HG02840 (cell line): Measurements from ENCODE around the gene IGSF22.

Experiments used
- ATAC-seq: cut with Tn5 transposase; IDR thresholded peaks from one replicate; pipeline ENCODE4 v1.9.1; 2021; ENCODE audit warnings: mild to moderate bottlenecking, moderate library complexity, moderate number of reproducible peaks; ENCODE audit not compliant: unreplicated experiment, low FRiP score

Gene IGSF22

DNA sequence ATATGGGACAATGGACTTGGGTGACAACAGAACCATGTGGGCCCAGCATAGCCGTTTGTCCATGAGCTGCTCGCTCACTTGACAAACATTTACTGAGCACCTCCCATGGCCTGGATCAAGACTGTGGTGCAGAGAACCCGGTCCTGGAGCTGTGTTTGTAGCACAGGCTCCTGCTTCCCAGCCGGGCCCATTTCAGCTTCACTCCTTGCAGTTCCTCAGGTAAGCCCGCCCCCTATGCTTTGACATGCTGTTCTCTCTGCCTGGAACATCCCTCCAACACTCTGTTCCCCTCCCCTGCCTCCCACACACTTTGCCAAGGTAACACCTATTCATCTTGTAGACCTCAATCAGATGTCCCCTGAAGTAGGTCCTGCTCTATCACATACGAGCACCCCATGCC is 19.3 kb upstream of the IGSF22 start:
- ATAC-seq: no peak

DNA sequence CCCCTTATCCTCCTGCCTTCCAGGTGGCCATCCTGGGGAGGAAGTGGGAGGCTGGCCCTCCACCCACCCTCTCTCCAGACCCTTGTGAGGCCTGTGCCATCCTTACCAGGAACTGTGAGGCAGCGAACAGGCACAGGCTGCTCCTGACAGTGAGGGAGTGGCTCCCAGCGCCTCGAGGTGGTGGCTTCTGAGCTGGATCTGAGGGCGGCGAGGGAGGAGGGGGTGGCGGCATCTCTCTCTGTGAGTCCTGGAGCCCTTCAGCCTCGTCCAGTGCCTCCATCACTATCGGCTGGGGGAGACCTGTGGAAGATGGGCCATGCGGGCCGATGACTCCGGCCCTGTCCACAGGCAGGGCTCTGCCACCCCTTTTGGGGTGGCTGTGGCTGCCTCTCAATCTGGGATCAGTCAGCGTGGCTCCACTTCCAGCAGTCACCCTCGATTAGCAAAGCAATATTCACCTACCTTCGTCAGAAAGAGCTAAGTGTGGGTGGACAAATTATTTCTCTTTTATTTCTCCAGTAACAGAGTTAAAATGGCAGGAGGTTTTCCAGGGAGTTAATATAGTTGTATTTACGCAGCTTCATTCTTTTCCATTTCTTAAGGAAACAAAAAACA is 18.0 kb upstream of the IGSF22 start:
- no peak for ATAC-seq

DNA sequence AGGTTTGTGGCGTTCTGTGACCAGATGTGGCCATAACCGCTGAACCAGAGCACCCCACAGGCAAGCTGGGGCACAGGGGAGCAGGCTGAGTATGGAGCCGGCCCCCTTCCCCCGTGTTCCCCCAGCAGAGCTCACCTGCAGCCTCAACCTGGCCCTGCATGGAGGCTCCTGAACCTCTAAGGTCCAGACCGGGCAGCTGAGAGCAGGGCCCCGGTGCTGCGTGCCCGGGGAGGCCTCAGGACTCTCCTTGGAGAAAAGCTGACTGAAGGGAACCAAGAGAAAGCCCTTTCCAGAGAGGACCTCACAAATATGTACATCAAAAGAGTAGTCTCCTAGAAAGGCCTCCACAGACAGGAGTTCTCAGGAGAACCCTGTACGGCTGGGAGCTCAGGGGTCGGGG is 17.4 kb upstream of the IGSF22 start:
- ATAC-seq: no peak

DNA sequence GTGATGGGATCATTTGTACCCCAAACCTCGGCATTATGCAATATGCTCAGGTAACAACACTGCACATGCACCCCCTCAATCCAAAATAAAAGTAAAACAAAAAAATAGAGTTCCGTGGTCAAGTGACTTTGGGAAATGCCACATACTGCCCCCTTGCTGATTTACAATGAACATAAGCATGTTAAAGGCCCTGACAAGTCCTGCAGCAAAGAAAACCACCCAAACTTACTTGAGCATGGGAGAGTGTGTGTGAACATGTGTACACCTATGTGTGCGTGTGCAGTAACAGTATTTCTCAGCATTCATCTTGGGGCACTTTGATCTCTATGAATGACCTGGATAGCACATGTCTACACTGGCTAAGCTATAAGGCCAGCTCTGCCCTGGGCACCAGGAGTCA is 15.8 kb upstream of the IGSF22 start:
- no peak for ATAC-seq

DNA sequence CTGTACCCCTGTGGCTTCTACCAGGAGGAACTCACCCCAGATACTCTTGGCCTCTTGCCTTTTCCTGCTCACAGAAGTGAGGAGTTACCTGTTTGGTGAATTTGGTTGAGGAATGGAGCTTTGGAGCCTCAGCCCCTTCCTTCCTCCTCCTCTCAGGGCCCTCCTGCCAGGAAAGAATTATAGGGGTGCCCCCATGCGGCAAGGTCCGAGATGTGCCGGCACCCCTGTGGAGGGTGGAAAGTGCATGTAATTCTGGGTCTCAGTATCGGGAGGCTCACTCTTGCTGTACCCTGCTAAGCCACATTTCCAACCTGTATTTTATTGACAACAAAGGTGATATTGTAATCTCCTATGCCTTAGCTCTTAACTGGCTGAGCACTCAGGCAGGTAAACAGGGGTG is 13.7 kb upstream of the IGSF22 start:
- ATAC-seq: no peak

DNA sequence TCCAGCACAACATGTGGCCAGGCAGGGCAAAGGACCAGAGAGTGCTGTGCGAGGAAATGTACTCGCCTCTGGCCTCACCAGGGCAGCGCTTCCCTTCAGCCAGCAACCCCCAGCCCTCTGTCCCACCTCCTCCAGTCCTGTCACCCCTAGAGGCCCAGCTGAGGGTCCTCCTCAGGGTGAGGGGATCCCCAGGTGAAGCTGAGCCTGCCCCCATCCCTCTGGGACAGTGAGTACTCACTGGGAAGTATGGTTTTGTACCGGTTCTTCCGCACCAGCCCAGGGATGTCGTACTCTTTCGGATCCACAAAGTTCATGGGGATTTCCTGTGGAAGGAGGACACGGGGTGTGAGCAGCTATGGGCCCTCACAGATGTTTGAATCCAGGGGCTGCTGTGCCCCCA is 11.7 kb upstream of the IGSF22 start:
- ATAC-seq: no peak

DNA sequence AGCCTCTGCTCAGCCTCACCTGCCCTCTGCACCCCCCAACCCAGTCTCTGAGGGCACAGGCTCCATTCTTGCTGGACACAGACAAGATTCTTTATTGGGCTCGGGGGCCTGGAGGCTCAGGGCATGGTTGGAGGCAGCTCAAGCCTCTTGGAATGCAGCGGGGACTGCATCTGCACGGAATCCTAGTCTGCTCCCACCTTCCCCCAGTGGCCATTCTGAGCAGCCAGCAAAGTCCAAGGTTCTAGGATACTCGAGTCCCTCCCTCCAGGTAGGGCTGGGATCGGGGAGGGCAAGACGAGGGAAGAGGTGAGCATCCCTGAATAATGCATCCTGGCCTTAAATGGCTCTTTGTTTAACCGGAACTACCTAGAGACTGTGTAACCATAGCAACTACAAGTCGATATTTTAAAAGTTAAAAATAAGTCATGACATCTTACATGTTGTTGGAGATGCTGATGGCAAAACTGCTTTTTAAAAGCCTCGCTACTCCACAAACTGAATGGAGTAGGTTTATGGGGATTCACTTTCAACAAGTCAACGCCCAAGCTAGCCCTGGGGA is 10.7 kb upstream of the IGSF22 start:
- no peak for ATAC-seq

DNA sequence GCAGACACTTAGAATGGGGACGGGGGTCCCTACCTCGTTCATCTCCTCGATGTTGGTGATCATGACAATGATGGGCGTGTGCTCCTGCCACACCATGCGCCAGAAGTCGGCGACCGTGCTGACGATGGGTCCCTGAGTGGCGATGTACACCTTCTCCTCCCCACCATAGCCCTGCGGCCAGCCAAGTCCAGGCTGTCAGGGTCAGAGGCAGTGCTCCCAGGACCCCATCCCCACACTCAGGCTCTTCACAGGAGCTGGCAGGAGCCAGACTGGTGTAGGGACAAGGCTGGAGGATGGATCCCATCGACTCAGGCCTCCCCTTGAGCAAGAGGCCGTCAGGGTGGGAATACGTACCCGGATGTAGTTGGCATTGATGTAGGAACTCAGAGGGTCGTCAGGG is 7.2 kb upstream of the IGSF22 start:
- ATAC-seq: no peak

DNA sequence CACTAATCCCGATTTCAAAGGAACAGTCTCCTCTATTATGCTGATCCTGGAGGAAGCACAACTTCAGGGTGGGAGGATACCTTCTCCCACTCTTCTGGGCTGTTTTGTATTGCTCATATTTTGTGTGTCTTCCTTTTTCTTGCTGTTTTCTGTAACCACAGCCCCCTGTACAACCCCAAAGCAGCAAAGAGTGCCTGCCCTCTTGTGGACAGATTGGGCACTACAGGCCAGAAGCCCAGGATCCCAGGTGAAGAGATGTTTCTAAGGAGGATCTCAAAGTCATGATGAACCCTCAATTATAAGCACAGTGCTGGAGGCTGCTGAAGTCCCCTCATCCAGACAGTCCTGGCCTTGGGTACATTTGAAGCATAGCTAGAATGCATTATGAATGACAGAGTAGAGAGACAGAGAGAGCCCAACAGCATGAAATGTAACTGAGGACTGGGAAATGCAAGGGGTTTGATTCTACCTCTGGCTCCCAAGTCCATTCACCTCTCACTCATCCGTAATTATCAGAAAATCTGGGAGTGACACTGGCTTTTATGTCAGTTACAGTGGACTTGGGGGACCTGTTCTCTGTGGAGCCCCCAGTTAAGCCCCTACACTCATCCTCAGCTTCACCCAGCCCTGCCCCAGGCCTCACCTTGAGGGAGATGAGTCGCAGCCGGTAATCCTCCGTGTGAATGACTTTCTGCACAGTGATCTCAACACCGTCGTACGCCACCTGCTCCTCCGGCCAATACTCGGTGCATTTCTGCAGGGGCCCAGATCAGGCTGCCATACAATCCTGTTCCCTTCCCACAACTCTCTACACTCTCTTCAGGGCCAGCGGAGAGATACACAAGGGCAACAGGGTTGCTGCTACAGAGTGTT is 6.2 kb upstream of the IGSF22 start:
- ATAC-seq: no peak

DNA sequence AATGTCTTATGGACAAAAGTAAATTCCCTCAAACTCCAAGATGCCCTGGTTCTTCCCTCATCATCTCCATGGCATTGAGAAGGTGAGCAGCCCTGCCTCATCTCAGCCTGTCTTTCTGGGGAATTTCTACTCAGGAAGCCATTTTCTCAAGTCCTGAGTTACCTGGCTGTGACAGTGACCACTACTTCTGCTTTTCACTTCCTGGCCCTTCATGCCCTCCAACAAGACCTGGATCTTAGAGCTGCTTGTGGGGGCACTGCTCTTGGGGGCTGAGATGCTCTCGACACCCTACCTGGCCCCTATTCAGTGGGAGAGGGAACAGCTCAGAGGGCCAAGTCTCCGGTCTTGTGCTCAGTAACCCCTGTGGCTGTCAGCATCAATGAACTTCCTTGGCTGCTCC is 5.5 kb upstream of the IGSF22 start:
- no peak for ATAC-seq

DNA sequence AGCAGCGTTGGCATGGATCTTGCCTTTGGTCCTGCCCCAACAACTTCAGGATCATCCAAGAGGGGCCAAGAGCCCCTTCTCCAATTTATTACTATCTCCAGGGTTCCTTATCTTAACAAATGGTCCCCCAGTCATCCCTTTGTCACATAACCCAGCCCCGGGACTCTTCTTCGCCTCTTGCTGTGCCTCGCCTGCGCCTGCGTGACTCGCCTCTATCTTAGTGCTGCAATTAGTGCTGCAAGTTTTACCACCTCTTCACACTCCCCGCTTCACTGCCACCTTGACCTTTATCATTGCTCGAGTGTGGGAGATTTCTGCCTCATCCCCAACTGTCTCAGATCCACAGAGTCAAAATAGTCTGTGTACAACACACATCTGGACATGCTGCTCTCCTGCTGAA is 4.0 kb upstream of the IGSF22 start:
- no peak for ATAC-seq

DNA sequence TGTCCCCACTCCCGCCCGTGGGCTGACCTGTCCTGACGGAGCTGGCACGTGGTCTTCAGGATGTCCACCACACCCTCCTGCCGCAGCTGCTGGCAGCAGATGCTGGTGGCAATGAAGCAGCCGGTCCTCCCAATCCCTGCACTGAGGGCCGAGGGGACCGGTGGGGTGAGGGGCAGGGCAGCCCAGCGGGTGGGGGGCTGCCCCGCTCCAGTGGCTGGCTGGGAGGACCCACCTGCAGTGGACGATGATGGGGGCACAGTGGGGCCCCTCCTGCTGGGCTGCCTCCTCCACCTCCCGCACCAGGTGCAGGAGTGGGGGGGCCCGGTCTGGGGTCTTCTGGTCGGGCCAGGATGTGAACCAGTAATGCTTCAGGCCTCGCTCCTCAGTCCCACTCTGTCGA is 3.4 kb upstream of the IGSF22 start:
- ATAC-seq: no peak

DNA sequence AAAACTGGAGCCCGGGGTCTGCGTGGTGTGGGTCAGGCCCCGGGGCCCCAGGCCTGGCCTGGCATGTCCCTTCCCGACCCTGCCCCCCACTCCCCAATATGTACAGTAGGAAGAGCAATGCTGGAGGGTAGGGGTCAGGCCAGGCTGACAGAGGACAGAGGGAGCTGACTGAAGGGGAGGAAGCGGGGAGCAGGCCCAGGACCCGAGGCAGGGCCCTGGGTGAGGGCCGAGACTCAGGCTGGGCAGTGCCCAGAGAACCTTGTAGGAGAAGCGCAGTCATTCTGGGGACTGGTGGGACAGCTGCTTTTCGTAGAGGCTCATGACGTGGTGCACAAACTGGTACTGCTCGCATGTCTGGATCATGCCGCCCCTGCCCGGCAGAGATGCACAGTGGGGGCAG is 2.7 kb upstream of the IGSF22 start:
- ATAC-seq: no peak

DNA sequence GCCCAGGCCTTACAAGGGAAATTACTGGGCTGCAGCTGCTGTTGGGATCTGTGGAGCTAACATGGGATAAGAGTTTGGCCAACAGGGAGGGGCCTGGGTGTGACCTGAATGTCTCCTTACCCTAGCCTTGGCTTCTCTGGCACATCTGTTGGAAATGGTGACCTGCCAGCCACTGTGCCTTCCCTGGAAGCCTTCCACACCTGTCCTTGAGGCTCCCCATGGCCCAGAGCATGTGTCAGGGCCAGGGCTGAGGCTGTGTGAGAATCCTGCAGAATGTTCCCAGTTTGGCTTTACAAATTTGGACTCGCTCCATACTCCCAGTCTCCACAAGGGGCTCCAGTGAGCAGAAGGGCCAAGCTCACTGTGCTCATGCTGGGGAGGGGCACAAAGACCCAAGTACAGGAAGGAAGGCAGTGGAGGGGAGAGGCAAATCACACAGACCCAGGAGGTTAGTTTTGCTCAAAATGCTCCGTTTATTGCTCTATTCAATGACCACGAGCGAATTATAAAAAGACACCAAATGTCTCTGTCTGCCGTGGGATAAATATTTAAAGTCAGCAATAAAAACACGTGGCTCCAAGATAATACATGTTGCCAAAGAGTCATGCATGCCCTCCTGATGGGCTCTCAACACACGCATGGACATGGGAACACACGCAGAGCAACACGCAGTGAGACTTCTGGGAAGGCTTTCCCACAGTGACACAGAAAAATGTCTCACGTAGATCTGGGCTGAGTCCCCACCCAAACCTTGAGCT is 1.7 kb upstream of the IGSF22 start:
- ATAC-seq: no peak

DNA sequence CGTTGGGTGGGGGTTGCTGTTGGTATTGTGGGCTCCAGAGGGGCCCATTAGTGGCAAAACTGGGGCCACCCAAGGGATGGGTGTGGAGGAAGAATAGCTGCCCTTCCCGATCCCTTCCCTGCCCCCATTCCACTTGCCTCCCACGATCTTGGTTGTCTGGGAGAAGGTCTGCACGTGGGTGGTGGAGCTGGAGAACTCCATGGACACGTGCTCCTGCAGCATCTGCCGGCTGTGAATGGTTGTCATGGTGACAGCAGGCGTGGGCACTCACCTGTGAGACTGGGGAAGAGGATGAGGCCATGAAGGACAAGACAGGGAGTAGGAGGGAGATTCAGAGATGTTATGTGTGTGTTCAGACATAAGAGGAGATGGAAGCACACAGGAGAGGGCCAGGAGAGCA is 2.0 kb downstream of the IGSF22 start:
- ATAC-seq: no peak

DNA sequence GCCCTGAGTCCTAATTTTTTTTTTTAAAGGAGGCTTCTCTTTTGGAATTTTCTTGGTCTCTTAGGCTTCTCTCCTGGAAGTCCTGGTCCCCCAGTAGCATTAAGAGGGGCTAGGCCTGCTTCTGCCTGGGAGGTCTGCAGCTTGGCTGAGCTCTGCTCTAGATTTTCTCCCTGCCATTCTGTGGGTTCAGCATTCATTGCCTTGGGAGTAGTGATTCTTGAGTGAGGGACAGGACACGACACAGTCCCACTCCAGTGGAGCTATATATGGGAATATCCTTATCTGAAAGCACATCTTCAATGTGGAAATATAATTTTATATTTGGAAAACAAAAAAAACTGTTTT is 3.7 kb downstream of the IGSF22 start:
- no peak for ATAC-seq

DNA sequence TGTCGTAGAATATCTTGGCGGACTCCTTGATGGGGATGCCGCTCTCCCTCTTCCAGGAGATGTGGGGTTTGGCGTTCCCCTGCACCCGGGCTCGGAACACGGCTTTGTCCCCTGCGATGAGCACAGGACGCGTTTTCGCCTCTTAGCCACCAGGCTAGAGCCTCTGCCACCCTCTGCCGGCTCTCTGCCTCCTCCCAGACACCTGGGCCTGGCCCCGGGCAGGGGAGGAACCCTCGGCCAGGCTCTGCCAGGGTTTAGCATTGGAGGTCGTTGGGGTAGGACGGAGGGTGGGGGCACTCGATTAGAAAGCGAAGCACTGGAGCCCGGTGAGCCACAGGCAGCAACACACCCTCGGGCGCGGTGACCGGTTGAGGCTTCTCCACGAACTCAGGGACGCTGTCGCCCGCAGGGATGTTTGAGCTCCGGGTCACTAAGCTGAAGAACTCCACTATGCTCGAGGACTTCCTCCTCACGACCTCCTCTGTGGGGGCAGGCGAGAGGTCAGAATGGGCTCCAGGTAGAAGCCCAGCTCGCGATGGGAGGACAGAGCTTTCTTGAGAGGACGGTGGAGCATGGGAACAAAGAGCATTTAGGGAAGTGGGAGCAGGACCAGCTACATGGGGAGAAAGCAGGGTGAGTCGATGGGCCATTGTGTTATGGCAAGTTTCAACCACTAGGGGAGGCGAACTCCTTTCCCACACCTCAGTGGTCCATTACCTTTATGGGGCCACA is 4.3 kb downstream of the IGSF22 start:
- ATAC-seq: peak; percentile 66

DNA sequence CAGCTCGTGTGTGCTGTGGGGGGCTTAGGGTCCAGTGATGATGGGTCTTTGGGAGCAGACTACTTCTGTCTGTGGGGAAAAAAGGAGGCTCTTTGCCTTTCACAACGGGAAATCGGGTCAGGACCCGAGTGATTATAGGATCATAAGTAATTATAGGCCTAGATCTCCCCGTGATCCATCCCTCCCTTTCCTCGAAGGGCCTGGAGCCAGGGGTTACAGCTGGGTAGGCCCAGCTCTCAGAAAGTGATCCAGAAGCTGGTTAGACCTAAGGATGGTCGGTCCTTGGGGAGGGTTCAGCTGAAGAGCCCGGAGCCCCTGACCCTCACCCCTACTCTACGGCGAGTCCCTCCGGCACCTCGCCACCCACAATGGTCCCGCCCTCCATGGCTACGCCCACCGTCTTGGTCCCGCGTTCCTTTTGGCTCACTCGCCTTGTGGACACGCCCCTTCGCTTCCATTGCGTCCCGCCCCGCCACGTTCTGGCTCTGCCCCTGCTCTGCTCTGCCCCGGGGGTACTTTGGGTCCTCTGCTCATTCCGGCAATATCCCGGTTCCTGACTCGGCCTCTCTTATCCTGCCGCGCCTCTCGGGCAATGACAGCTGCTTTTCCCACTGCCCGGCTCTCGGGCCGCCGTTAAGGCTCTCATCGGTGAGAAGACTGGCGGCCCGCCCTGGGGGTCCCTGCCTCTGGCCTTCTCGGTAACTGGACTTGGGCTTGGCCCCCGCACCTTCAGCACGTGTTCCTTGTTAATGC is 5.0 kb downstream of the IGSF22 start:
- peak; percentile 49 for ATAC-seq

DNA sequence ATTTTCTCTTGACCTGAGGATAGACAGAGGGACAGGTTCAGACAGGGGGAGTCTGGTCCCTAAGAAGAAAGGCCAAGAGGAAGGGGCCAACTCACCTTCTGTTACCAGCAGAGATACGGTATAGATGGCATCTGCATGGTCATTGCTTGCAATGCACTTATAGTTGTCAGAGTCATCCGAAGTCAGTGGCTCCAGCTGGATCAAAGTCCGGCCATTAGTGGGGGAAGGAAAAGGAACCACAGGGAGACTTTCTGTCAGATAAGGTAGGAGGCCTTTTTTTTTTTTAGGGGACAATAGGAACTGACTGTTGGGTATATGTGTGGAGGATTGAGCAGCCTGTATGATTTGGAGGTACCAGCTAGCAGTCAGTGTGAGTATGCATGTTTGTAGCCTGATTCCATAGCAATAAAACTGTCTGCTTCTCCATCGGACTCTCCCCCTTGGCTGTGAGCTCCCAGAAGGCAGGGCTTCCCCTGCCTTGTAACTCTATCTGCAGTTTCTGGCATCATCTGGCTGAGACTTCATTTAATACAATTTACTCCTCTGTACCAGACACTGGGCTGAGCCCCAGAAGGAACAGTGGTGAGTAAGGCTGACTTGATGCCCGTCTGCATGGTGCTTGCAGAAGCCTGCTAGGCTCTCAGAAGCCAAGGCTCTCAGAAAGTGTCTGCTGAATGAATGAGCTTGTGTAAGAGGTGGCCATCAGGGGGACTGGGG is 5.7 kb downstream of the IGSF22 start:
- no peak for ATAC-seq
